GM21723 (cell line): ENCODE measurements around the gene CPT2.
A peak's percentile ranks its signal among the peaks of the same experiment; 100 is the strongest.
"Not testable (repeated sequence)": the region's sequence is repeated elsewhere in the genome, so short reads cannot be mapped to it uniquely, and the experiment has no call there.

ENCODE experiments used
- ATAC-seq: cut with Tn5 transposase; IDR thresholded peaks from one replicate; pipeline ENCODE4 v1.9.1; 2021; ENCODE audit warnings: mild to moderate bottlenecking, moderate library complexity; ENCODE audit not compliant: unreplicated experiment

Gene CPT2

GRCh38 chr1:53182111-53182593, 14.5 kb upstream of the CPT2 start:
- no peak for ATAC-seq

GRCh38 chr1:53182716-53183094, 13.9 kb upstream of the CPT2 start:
- ATAC-seq: no peak

GRCh38 chr1:53183095-53183990, 13.3 kb upstream of the CPT2 start:
- no peak for ATAC-seq

GRCh38 chr1:53185955-53186297, 10.7 kb upstream of the CPT2 start:
- not testable (repeated sequence) for ATAC-seq

GRCh38 chr1:53186533-53186932, 10.1 kb upstream of the CPT2 start:
- no peak for ATAC-seq

- no peak for ATAC-seq
Observed at GRCh38 chr1:53187401-53187800, 9.2 kb upstream of the CPT2 start.

- no peak for ATAC-seq
Observed at GRCh38 chr1:53188099-53188498, 8.5 kb upstream of the CPT2 start.

GRCh38 chr1:53189061-53189460, 7.6 kb upstream of the CPT2 start:
- ATAC-seq: no peak

GRCh38 chr1:53190210-53190611, 6.4 kb upstream of the CPT2 start:
- no peak for ATAC-seq

- ATAC-seq: no peak
Observed at GRCh38 chr1:53195246-53196016, 1.2 kb upstream of the CPT2 start.

GRCh38 chr1:53196017-53196484, 573 bp upstream of the CPT2 start:
- peak; percentile 11 for ATAC-seq

- no peak for ATAC-seq
Observed at GRCh38 chr1:53197291-53198200, 922 bp downstream of the CPT2 start.

- no peak for ATAC-seq
Observed at GRCh38 chr1:53198241-53198651, 1.6 kb downstream of the CPT2 start.

GRCh38 chr1:53203466-53203865, 6.8 kb downstream of the CPT2 start:
- ATAC-seq: no peak

- ATAC-seq: not testable (repeated sequence)
Observed at GRCh38 chr1:53205496-53205895, 8.9 kb downstream of the CPT2 start.

GRCh38 chr1:53206083-53206685, 9.6 kb downstream of the CPT2 start:
- ATAC-seq: not testable (repeated sequence)

- no peak for ATAC-seq
Observed at GRCh38 chr1:53206735-53207379, 10.2 kb downstream of the CPT2 start.

GRCh38 chr1:53207726-53208125, 11.1 kb downstream of the CPT2 start:
- no peak for ATAC-seq

GRCh38 chr1:53210352-53210751, 13.7 kb downstream of the CPT2 start:
- ATAC-seq: no peak

- ATAC-seq: no peak
Observed at GRCh38 chr1:53210954-53211353, 14.3 kb downstream of the CPT2 start.
